Panc1 (cell line): ENCODE results near the gene ENO1.

Source experiments
- POLR2AphosphoS5 ChIP-seq: IDR thresholded peaks from 2 replicates; pipeline ENCODE4 v1.6.1; 2012; ENCODE audit warnings: mild to moderate bottlenecking, low read depth, low read length, moderate library complexity
- REST ChIP-seq, 2 experiments: IDR thresholded peaks; 2 replicates each; pipeline ENCODE4 v1.6.1; 2011 to 2012; ENCODE audit warnings: low read depth in 2 of 2, control low read depth in 1 of 2, low read length in 1 of 2, mild to moderate bottlenecking in 1 of 2, moderate library complexity in 1 of 2; ENCODE audit not compliant: insufficient read depth in 1 of 2
- SIN3A ChIP-seq: IDR thresholded peaks from 2 replicates; pipeline ENCODE4 v1.6.1; 2012; ENCODE audit warnings: low read depth, mild to moderate bottlenecking, low read length, moderate library complexity, borderline replicate concordance; ENCODE audit not compliant: insufficient read depth
- TCF7L2 ChIP-seq: IDR thresholded peaks from 2 replicates; pipeline ENCODE4 v1.6.1; 2011; ENCODE audit warnings: mild to moderate bottlenecking, low read depth, low read length, inconsistent platforms
- TF ChIP-seq, protein P1 (sequence below): fragments of 450-650 bp; IDR thresholded peaks from 2 replicates; pipeline ENCODE4 v1.5.1; 2017; ENCODE audit warnings: mild to moderate bottlenecking

DNA sequence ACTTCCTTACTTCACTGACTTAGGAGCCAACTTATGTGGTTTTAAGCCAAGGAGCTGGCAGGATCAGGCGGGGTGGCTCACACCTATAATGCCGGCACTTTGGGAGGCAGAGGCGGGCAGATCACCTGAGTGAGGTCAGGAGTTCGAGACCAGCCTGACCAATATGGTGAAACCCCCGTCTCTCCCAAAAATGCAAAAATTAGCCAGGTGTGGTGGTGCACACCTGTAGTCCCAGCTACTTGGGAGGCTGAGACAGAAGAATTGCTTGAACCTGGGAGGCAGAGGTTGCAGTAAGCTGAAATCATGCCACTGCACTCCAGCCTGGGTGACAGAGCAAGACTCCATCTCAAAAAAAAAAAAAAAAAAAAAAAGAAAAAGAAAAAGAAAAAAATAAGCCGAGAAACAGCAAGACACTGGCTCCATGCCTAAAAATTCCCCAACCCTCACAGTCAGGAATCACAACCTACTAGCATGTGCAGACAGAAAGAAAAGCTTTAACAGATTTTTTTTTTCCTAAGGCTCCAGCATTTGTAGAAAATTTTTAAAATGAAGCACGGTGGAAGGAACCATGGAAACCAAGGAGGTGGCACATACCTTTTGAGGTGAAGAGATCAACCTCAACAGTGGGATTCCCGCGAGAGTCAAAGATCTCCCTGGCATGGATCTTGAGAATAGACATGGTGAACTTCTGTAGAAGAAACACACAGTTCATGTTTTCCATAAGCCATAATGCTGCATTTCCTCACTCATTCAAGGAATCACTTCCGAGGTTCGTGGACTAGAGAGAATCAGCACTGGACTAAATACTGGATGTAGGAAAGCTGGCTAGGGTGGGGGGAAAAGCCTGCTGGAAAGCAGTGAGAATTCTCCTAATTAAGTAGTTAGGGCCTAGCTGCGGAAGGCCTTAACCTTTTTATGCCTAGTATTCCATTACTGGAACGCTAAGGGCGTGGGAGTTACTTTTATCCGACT is 4.0 kb downstream of the ENO1 start:
- TF ChIP-seq REST (IDR thresholded peaks at IDR 0.05; ENCODE audit: insufficient read depth in 1 of 2, low read depth in 2 of 2, low read length in 1 of 2) (no peak), POLR2AphosphoS5 (0 out of 2 replicates have a peak, but pooled peaks have one; percentile 0), TCF7L2 (no peak), SIN3A (no peak)
- TF ChIP-seq, protein P1, sequence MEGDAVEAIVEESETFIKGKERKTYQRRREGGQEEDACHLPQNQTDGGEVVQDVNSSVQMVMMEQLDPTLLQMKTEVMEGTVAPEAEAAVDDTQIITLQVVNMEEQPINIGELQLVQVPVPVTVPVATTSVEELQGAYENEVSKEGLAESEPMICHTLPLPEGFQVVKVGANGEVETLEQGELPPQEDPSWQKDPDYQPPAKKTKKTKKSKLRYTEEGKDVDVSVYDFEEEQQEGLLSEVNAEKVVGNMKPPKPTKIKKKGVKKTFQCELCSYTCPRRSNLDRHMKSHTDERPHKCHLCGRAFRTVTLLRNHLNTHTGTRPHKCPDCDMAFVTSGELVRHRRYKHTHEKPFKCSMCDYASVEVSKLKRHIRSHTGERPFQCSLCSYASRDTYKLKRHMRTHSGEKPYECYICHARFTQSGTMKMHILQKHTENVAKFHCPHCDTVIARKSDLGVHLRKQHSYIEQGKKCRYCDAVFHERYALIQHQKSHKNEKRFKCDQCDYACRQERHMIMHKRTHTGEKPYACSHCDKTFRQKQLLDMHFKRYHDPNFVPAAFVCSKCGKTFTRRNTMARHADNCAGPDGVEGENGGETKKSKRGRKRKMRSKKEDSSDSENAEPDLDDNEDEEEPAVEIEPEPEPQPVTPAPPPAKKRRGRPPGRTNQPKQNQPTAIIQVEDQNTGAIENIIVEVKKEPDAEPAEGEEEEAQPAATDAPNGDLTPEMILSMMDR, result no peak
